HEK293 (cell line): Measurements from ENCODE around the gene FAM174B.

ENCODE experiments used
- CTCF ChIA-PET: fragments of 350-600 bp; formaldehyde crosslinking; extraction: SDS; loops from one replicate; lab custom pipeline; 2021; ENCODE audit warnings: antibody characterized with exemption; lab: Yijun Ruan, JAX
- POLR2A ChIA-PET: fragments of 300-600 bp; formaldehyde crosslinking; extraction: SDS; loops from one replicate; lab custom pipeline; 2020; ENCODE audit warnings: antibody characterized with exemption, inconsistent platforms; lab: Yijun Ruan, JAX
- H3K27ac ChIP-seq: fragments of 200-500 bp; sonication (Bioruptor generic); 2 replicates; pipeline ENCODE4 v1.5.1; 2014; ENCODE audit warnings: low read depth, low read length, control low read depth, inconsistent platforms; ENCODE audit errors: extremely low read depth
- H3K36me3 ChIP-seq, 2 experiments: fragments of 200-500 bp in 1 of 2; sonication (Bioruptor generic) in 1 of 2; 1 replicate in 1 of 2; 2 replicates in 1 of 2; pipeline ENCODE4 v1.5.1; 2014 to 2017; ENCODE audit warnings: inconsistent platforms in 2 of 2, low read length in 2 of 2; ENCODE audit not compliant: control insufficient read depth in 2 of 2, insufficient read depth in 1 of 2
- H3K4me1 ChIP-seq: fragments of 200-500 bp; sonication (Bioruptor generic); 2 replicates; pipeline ENCODE4 v1.5.1; 2014; ENCODE audit warnings: mild to moderate bottlenecking, low read length, inconsistent platforms; ENCODE audit not compliant: control insufficient read depth, insufficient read depth
- H3K4me3 ChIP-seq: 2 replicates; pipeline ENCODE4 v1.5.1; 2011; ENCODE audit warnings: low read depth, mild to moderate bottlenecking, control low read depth, low read length, moderate library complexity
- H3K9me3 ChIP-seq: fragments of 200-500 bp; sonication (Bioruptor generic); 2 replicates; pipeline ENCODE4 v1.5.1; 2014; ENCODE audit warnings: low read depth, low read length, inconsistent platforms; ENCODE audit not compliant: control insufficient read depth, insufficient read depth
- BCL11B ChIP-seq: fragments of 450-650 bp; formaldehyde crosslinking; IDR thresholded peaks from 2 replicates; pipeline ENCODE4 v1.5.1; 2016; ENCODE audit warnings: low read depth, missing biosample characterization, missing genetic modification characterization
- GLIS2 ChIP-seq: fragments of 450-650 bp; formaldehyde crosslinking; IDR thresholded peaks from 2 replicates; pipeline ENCODE4 v1.5.1; 2016; ENCODE audit warnings: missing biosample characterization, missing genetic modification characterization
- HOXD13 ChIP-seq: sonication (generic); formaldehyde crosslinking; IDR thresholded peaks from 2 replicates; pipeline ENCODE4 v1.8.0; 2022; ENCODE audit warnings: missing genetic modification reagents, borderline replicate concordance
- OVOL3 ChIP-seq: fragments of 450-650 bp; formaldehyde crosslinking; IDR thresholded peaks from 2 replicates; pipeline ENCODE4 v1.5.1; 2016; ENCODE audit warnings: missing biosample characterization, missing genetic modification characterization
- PBX3 ChIP-seq: sonication (generic); formaldehyde crosslinking; IDR thresholded peaks from 2 replicates; pipeline ENCODE4 v1.8.1; 2022; ENCODE audit warnings: mild to moderate bottlenecking, moderate library complexity, missing genetic modification reagents
- PRDM4 ChIP-seq: fragments of 450-650 bp; formaldehyde crosslinking; IDR thresholded peaks from 2 replicates; pipeline ENCODE4 v1.5.1; 2017; ENCODE audit warnings: missing biosample characterization, missing genetic modification characterization
- REST ChIP-seq: fragments of 450-650 bp; formaldehyde crosslinking; IDR thresholded peaks from 2 replicates; pipeline ENCODE4 v1.5.1; 2016; ENCODE audit warnings: missing biosample characterization, missing genetic modification characterization
- TRIM28 ChIP-seq: IDR thresholded peaks from 2 replicates; pipeline ENCODE4 v1.6.1; 2011; ENCODE audit warnings: low read length, control low read depth, borderline replicate concordance
- ZNF175 ChIP-seq: fragments of 450-650 bp; formaldehyde crosslinking; IDR thresholded peaks from 2 replicates; pipeline ENCODE4 v1.5.1; 2016; ENCODE audit warnings: missing biosample characterization, missing genetic modification characterization
- ZNF18 ChIP-seq: fragments of 450-650 bp; formaldehyde crosslinking; IDR thresholded peaks from 2 replicates; pipeline ENCODE4 v1.5.1; 2016; ENCODE audit warnings: missing biosample characterization, missing genetic modification characterization
- ZNF2 ChIP-seq: fragments of 450-650 bp; formaldehyde crosslinking; IDR thresholded peaks from 2 replicates; pipeline ENCODE4 v1.5.1; 2016; ENCODE audit warnings: missing biosample characterization, missing genetic modification characterization
- ZNF211 ChIP-seq: fragments of 450-650 bp; formaldehyde crosslinking; IDR thresholded peaks from 2 replicates; pipeline ENCODE4 v1.5.1; 2016; ENCODE audit warnings: low read depth, missing biosample characterization, missing genetic modification characterization
- ZNF26 ChIP-seq: fragments of 450-650 bp; formaldehyde crosslinking; IDR thresholded peaks from 2 replicates; pipeline ENCODE4 v1.5.1; 2016; ENCODE audit warnings: missing biosample characterization, missing genetic modification characterization
- ZNF362 ChIP-seq: fragments of 450-650 bp; formaldehyde crosslinking; IDR thresholded peaks from 2 replicates; pipeline ENCODE4 v1.5.1; 2016; ENCODE audit warnings: missing biosample characterization, missing genetic modification characterization
- ZNF549 ChIP-seq: fragments of 450-650 bp; IDR thresholded peaks from 2 replicates; pipeline ENCODE4 v1.5.1; 2018; ENCODE audit warnings: missing biosample characterization, missing genetic modification characterization, mild to moderate bottlenecking, inconsistent platforms, moderate library complexity
- ZNF585B ChIP-seq: fragments of 450-650 bp; formaldehyde crosslinking; IDR thresholded peaks from 2 replicates; pipeline ENCODE4 v1.5.1; 2016; ENCODE audit warnings: missing biosample characterization, missing genetic modification characterization
- ZNF654 ChIP-seq: fragments of 450-650 bp; formaldehyde crosslinking; IDR thresholded peaks from 2 replicates; pipeline ENCODE4 v1.5.1; 2016; ENCODE audit warnings: low read depth, missing biosample characterization, missing genetic modification characterization
- ZNF660 ChIP-seq: fragments of 450-650 bp; IDR thresholded peaks from 2 replicates; pipeline ENCODE4 v1.5.1; 2018; ENCODE audit warnings: missing biosample characterization, mild to moderate bottlenecking, missing genetic modification characterization
- ZNF76 ChIP-seq: fragments of 450-650 bp; formaldehyde crosslinking; IDR thresholded peaks from 2 replicates; pipeline ENCODE4; 2016; ENCODE audit warnings: low read depth, missing biosample characterization, missing genetic modification characterization, borderline replicate concordance
- ZNF777 ChIP-seq: fragments of 450-650 bp; formaldehyde crosslinking; IDR thresholded peaks from 2 replicates; pipeline ENCODE4 v1.5.1; 2017; ENCODE audit warnings: missing biosample characterization, missing genetic modification characterization, borderline replicate concordance
- ZNF830 ChIP-seq: fragments of 450-650 bp; IDR thresholded peaks from 2 replicates; pipeline ENCODE4 v1.5.0; 2018; ENCODE audit warnings: missing biosample characterization, missing genetic modification characterization, low read depth, mild to moderate bottlenecking, moderate library complexity
- ZSCAN18 ChIP-seq: fragments of 450-650 bp; formaldehyde crosslinking; IDR thresholded peaks from 2 replicates; pipeline ENCODE4 v1.5.1; 2016; ENCODE audit warnings: missing biosample characterization, missing genetic modification characterization
- ZSCAN4 ChIP-seq: fragments of 450-650 bp; formaldehyde crosslinking; IDR thresholded peaks from 2 replicates; pipeline ENCODE4 v1.5.1; 2017; ENCODE audit warnings: missing biosample characterization, missing genetic modification characterization

FAM174B gene

GRCh38 chr15:92579931-92580470 is 75.6 kb downstream of the FAM174B start (continued):
- TF ChIP-seq ZNF18 (tag by site-specific recombination), result no peak
- TF ChIP-seq ZNF2 (tag by site-specific recombination), result no peak
- no peak for TF ChIP-seq ZNF362 (tag by site-specific recombination)
- TF ChIP-seq GLIS2, result no peak
- TF ChIP-seq ZSCAN18, result no peak
- no peak for TF ChIP-seq ZNF549 (tag by site-specific recombination)
- TF ChIP-seq ZNF777, result no peak
- TF ChIP-seq ZNF26, result no peak

- H3K4me3 ChIP-seq, result no peak overlapping the region
- no peaks in the 10 kb centered on the region for H3K36me3 ChIP-seq
- ChIA-PET CTCF (interaction anchor here (0.6 kb wide), 1 partner anchor 497 kb away, joined by 3 read pairs; no protein-coding TSS in a partner anchor), POLR2A (no interaction called here)
- H3K9me3 ChIP-seq, result no peaks in the 10 kb centered on the region
- H3K27ac ChIP-seq, result no peak overlapping the region
- no peaks in the 10 kb centered on the region for H3K4me1 ChIP-seq
- TF ChIP-seq PBX3 (no peak), ZNF830 (no peak), ZNF211 (tag by site-specific recombination) (no peak), ZNF76 (tag by site-specific recombination) (no peak), PRDM4 (tag by site-specific recombination) (no peak), HOXD13 (CRISPR knock-in tag) (no peak), REST (no peak), ZNF654 (no peak), BCL11B (tag by site-specific recombination) (no peak), ZNF660 (tag by site-specific recombination) (no peak), ZNF2 (tag by site-specific recombination) (no peak), TRIM28 (no peak), OVOL3 (tag by site-specific recombination) (no peak), ZSCAN4 (tag by site-specific recombination) (no peak), ZNF175 (no peak), ZNF585B (tag by site-specific recombination) (no peak)
Measured at GRCh38 chr15:92579486-92579885, 76.1 kb downstream of the FAM174B start.
